HepG2 (cell line): ENCODE results near the gene NCOA4. TPM values are rescaled to one million over a fixed set of nuclear protein-coding genes. Genes with fewer than 3 reads are reported as not detected.
A peak's percentile ranks its signal among the peaks of the same experiment; 100 is the strongest.

ENCODE experiments used
- ELF3 ChIP-seq: IDR thresholded peaks from 2 replicates; pipeline ENCODE4 v1.6.1; 2016; ENCODE audit warnings: missing genetic modification reagents, missing compliant biosample characterization
- ELF4 ChIP-seq: sonication (generic); formaldehyde crosslinking; IDR thresholded peaks from 2 replicates; pipeline ENCODE4 v1.5.0; 2020; ENCODE audit warnings: missing genetic modification reagents, mild to moderate bottlenecking, moderate library complexity, borderline replicate concordance
- FOXA3 ChIP-seq: IDR thresholded peaks from 2 replicates; pipeline ENCODE4 v1.6.1; 2016; ENCODE audit warnings: missing genetic modification reagents, missing compliant biosample characterization
- GATAD1 ChIP-seq: IDR thresholded peaks from 2 replicates; pipeline ENCODE4 v1.6.1; 2016; ENCODE audit warnings: missing genetic modification reagents, missing compliant biosample characterization
- JUNB ChIP-seq: sonication (generic); formaldehyde crosslinking; IDR thresholded peaks from 2 replicates; pipeline ENCODE4 v1.8.0; 2022; ENCODE audit warnings: missing genetic modification reagents, mild to moderate bottlenecking, borderline replicate concordance
- POLR2G ChIP-seq: fragments of 200-400 bp; formaldehyde crosslinking; IDR thresholded peaks from 2 replicates; pipeline ENCODE4 v1.6.1; 2018; ENCODE audit warnings: mild to moderate bottlenecking, low read depth, low read length, moderate library complexity
- SNAPC2 ChIP-seq: sonication (generic); formaldehyde crosslinking; IDR thresholded peaks from 2 replicates; pipeline ENCODE4 v1.8.1; 2022; ENCODE audit warnings: mild to moderate bottlenecking, missing genetic modification reagents
- SP5 ChIP-seq: IDR thresholded peaks from 2 replicates; pipeline ENCODE4 v1.6.1; 2016; ENCODE audit warnings: low read depth, borderline replicate concordance
- YEATS4 ChIP-seq: sonication (generic); formaldehyde crosslinking; IDR thresholded peaks from 2 replicates; pipeline ENCODE4 v1.4.0; 2020; ENCODE audit warnings: missing genetic modification reagents, borderline replicate concordance
- ZFX ChIP-seq: sonication (generic); formaldehyde crosslinking; IDR thresholded peaks from 2 replicates; pipeline ENCODE4 v1.4.0; 2020; ENCODE audit warnings: mild to moderate bottlenecking, low read depth, missing genetic modification reagents, moderate library complexity
- ZNF263 ChIP-seq: sonication (generic); formaldehyde crosslinking; IDR thresholded peaks from 2 replicates; pipeline ENCODE4 v1.4.0; 2020; ENCODE audit warnings: missing genetic modification reagents
- polyA plus RNA-seq, 8 experiments: library from polyadenylated mRNA; depleted of rRNA in 3 of 8; stranded (reverse) in 7 of 8; unstranded in 1 of 8; fragments of >200 nt; fragmentation: Illumina TruSeq in 4 of 8; extraction: Trizol in 4 of 8; gene quantifications; 2 replicates each; pipeline versions ENCODE4 v1.2.1 to v1.2.3, GENCODE V29; 2011 to 2016; ENCODE audit warnings: low read depth in 4 of 8, missing spikeins in 1 of 8, mixed read lengths in 1 of 8; ENCODE audit not compliant: insufficient read depth in 1 of 8
- total RNA-seq, 5 experiments: library from RNA; depleted of rRNA; stranded (reverse); fragments of >200 nt; fragmentation: Illumina TruSeq; extraction: Trizol; gene quantifications; 2 replicates each; pipeline ENCODE4 v1.2.3, GENCODE V29; 2016; ENCODE audit warnings: low read depth in 1 of 5
- TF ChIP-seq, protein P1 (sequence below): sonication (generic); formaldehyde crosslinking; IDR thresholded peaks from 2 replicates; pipeline ENCODE4 v1.4.0; 2020; ENCODE audit warnings: missing genetic modification reagents
- TF ChIP-seq, protein P2 (sequence below): sonication (generic); formaldehyde crosslinking; IDR thresholded peaks from 2 replicates; pipeline ENCODE4 v1.9.0; 2022; ENCODE audit warnings: missing genetic modification reagents, mild to moderate bottlenecking, borderline replicate concordance
- TF ChIP-seq, protein P3 (sequence below): sonication (generic); formaldehyde crosslinking; IDR thresholded peaks from 2 replicates; pipeline ENCODE4; 2020; ENCODE audit warnings: missing genetic modification reagents, mild to moderate bottlenecking, borderline replicate concordance
- TF ChIP-seq, protein P4 (sequence below): sonication (generic); formaldehyde crosslinking; IDR thresholded peaks from 2 replicates; pipeline ENCODE4 v1.4.0; 2020; ENCODE audit warnings: mild to moderate bottlenecking, missing genetic modification reagents
- TF ChIP-seq, protein P5 (sequence below): sonication (generic); formaldehyde crosslinking; IDR thresholded peaks from 2 replicates; pipeline ENCODE4 v1.5.0; 2020; ENCODE audit warnings: missing genetic modification reagents
- TF ChIP-seq, protein P6 (sequence below): sonication (generic); formaldehyde crosslinking; IDR thresholded peaks from 2 replicates; pipeline ENCODE4 v1.4.0; 2020; ENCODE audit warnings: mild to moderate bottlenecking, missing genetic modification reagents

The NCOA4 gene
- total and polyA plus RNA-seq, 2 of the 13 experiments (the other 11 are each of a cell fraction or from before 2014, with no cell fraction given): 306 to 400 TPM

DNA sequence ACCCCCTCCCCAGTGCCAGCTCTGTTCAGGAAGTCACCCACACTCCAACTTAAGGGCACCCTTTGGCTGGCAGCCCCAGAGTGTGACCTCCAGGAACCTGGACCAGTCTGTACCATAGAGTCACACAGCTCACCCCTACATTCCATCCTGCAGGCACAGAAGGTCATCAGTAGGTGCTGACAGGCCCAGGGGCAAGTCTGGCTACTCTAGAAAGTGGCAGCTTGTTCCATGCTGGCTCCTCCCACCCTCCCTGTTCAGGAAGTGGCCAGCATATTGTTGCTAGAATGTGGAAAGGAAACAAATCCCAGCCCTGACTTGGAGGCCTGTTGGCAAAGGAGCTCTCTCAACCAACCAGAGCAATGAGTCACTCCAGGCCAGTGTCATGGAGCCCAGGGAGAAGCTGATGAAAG is 3.2 kb upstream of the NCOA4 start (continued):
- TF ChIP-seq, protein P1, sequence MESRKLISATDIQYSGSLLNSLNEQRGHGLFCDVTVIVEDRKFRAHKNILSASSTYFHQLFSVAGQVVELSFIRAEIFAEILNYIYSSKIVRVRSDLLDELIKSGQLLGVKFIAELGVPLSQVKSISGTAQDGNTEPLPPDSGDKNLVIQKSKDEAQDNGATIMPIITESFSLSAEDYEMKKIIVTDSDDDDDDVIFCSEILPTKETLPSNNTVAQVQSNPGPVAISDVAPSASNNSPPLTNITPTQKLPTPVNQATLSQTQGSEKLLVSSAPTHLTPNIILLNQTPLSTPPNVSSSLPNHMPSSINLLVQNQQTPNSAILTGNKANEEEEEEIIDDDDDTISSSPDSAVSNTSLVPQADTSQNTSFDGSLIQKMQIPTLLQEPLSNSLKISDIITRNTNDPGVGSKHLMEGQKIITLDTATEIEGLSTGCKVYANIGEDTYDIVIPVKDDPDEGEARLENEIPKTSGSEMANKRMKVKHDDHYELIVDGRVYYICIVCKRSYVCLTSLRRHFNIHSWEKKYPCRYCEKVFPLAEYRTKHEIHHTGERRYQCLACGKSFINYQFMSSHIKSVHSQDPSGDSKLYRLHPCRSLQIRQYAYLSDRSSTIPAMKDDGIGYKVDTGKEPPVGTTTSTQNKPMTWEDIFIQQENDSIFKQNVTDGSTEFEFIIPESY: no peak
- TF ChIP-seq JUNB (CRISPR knock-in tag): no peak
- TF ChIP-seq, protein P2, sequence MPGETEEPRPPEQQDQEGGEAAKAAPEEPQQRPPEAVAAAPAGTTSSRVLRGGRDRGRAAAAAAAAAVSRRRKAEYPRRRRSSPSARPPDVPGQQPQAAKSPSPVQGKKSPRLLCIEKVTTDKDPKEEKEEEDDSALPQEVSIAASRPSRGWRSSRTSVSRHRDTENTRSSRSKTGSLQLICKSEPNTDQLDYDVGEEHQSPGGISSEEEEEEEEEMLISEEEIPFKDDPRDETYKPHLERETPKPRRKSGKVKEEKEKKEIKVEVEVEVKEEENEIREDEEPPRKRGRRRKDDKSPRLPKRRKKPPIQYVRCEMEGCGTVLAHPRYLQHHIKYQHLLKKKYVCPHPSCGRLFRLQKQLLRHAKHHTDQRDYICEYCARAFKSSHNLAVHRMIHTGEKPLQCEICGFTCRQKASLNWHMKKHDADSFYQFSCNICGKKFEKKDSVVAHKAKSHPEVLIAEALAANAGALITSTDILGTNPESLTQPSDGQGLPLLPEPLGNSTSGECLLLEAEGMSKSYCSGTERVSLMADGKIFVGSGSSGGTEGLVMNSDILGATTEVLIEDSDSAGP (CRISPR knock-in tag): peak; percentile 15; the same call in 1 of the 2 replicates
- TF ChIP-seq, protein P3, sequence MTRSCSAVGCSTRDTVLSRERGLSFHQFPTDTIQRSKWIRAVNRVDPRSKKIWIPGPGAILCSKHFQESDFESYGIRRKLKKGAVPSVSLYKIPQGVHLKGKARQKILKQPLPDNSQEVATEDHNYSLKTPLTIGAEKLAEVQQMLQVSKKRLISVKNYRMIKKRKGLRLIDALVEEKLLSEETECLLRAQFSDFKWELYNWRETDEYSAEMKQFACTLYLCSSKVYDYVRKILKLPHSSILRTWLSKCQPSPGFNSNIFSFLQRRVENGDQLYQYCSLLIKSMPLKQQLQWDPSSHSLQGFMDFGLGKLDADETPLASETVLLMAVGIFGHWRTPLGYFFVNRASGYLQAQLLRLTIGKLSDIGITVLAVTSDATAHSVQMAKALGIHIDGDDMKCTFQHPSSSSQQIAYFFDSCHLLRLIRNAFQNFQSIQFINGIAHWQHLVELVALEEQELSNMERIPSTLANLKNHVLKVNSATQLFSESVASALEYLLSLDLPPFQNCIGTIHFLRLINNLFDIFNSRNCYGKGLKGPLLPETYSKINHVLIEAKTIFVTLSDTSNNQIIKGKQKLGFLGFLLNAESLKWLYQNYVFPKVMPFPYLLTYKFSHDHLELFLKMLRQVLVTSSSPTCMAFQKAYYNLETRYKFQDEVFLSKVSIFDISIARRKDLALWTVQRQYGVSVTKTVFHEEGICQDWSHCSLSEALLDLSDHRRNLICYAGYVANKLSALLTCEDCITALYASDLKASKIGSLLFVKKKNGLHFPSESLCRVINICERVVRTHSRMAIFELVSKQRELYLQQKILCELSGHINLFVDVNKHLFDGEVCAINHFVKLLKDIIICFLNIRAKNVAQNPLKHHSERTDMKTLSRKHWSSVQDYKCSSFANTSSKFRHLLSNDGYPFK (CRISPR knock-in tag): no peak
- 0 out of 2 replicates have a peak, but pooled peaks have one; percentile 10 for TF ChIP-seq FOXA3 (CRISPR knock-in tag)
- TF ChIP-seq POLR2G: peak; percentile 72
- TF ChIP-seq ELF4 (CRISPR knock-in tag): no peak
- TF ChIP-seq ZFX (CRISPR knock-in tag): peak; percentile 76
- TF ChIP-seq SP5 (CRISPR knock-in tag): peak; percentile 54; the same call in 1 of the 2 replicates
- TF ChIP-seq, protein P4, sequence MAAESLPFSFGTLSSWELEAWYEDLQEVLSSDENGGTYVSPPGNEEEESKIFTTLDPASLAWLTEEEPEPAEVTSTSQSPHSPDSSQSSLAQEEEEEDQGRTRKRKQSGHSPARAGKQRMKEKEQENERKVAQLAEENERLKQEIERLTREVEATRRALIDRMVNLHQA (CRISPR knock-in tag): no peak
- TF ChIP-seq, protein P5, sequence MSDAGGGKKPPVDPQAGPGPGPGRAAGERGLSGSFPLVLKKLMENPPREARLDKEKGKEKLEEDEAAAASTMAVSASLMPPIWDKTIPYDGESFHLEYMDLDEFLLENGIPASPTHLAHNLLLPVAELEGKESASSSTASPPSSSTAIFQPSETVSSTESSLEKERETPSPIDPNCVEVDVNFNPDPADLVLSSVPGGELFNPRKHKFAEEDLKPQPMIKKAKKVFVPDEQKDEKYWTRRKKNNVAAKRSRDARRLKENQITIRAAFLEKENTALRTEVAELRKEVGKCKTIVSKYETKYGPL: no peak
- TF ChIP-seq SNAPC2 (CRISPR knock-in tag): no peak
- 0 out of 2 replicates have a peak, but pooled peaks have one; percentile 24 for TF ChIP-seq GATAD1
- TF ChIP-seq, protein P6, sequence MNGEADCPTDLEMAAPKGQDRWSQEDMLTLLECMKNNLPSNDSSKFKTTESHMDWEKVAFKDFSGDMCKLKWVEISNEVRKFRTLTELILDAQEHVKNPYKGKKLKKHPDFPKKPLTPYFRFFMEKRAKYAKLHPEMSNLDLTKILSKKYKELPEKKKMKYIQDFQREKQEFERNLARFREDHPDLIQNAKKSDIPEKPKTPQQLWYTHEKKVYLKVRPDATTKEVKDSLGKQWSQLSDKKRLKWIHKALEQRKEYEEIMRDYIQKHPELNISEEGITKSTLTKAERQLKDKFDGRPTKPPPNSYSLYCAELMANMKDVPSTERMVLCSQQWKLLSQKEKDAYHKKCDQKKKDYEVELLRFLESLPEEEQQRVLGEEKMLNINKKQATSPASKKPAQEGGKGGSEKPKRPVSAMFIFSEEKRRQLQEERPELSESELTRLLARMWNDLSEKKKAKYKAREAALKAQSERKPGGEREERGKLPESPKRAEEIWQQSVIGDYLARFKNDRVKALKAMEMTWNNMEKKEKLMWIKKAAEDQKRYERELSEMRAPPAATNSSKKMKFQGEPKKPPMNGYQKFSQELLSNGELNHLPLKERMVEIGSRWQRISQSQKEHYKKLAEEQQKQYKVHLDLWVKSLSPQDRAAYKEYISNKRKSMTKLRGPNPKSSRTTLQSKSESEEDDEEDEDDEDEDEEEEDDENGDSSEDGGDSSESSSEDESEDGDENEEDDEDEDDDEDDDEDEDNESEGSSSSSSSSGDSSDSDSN: no peak
- peak; percentile 40; the same call in 1 of the 2 replicates for TF ChIP-seq YEATS4
- no peak for TF ChIP-seq ZNF263 (CRISPR knock-in tag)
- peak; percentile 98 for TF ChIP-seq ELF3
